Brain microvascular endothelial cell (primary cell): ENCODE data around the gene ZNF544.

Source experiments
- DNase-seq: peaks from one replicate; pipeline ENCODE4 v3.0.0-alpha.2; 2020
- H3K27ac ChIP-seq: fragments of 250-450 bp; sonication (Bioruptor Pico); 2 replicates; pipeline ENCODE4 v1.5.1; 2020; ENCODE audit warnings: mild to moderate bottlenecking, moderate library complexity
- H3K27me3 ChIP-seq: fragments of 250-450 bp; sonication (Bioruptor Pico); replicated peaks from 2 replicates; pipeline ENCODE4 v1.5.1; 2020; ENCODE audit warnings: mild to moderate bottlenecking
- H3K36me3 ChIP-seq: fragments of 250-450 bp; sonication (Bioruptor Pico); replicated peaks from 2 replicates; pipeline ENCODE4 v1.5.1; 2020; ENCODE audit warnings: mild to moderate bottlenecking
- H3K4me3 ChIP-seq: 2 replicates; pipeline ENCODE4 v1.5.1; 2011; ENCODE audit warnings: low read depth, mild to moderate bottlenecking, control low read depth, low read length, moderate library complexity
- CTCF ChIP-seq: IDR thresholded peaks from 2 replicates; pipeline ENCODE4 v1.5.1; 2011; ENCODE audit warnings: low read depth, mild to moderate bottlenecking, moderate library complexity, low read length, control low read depth, inconsistent platforms; ENCODE audit errors: missing control alignments
- in situ Hi-C: cut with HindIII; loops from 2 replicates; pipeline ENCODE4 v1.10.0; 2017; ENCODE audit warnings: low sequenced_read_pairs, low pct_ligation_motif_present

ZNF544 gene

GRCh38 chr19:58296104-58296503, 67.4 kb downstream of the ZNF544 start:
- DNase-seq = no peak
- peaks cover 67% of the 10 kb centered on the region for H3K36me3 ChIP-seq
- no peak for TF ChIP-seq CTCF
- no peak overlapping the region for H3K27ac ChIP-seq
- in situ Hi-C loops = no loop called here
- H3K27me3 ChIP-seq = no peaks in the 10 kb centered on the region
- H3K4me3 ChIP-seq = no peak overlapping the region

GRCh38 chr19:58300620-58301019, 71.9 kb downstream of the ZNF544 start:
- H3K27ac ChIP-seq = no peak overlapping the region
- no peaks in the 10 kb centered on the region for H3K27me3 ChIP-seq
- no peak for DNase-seq
- in situ Hi-C loops = no loop called here
- no peak overlapping the region for H3K4me3 ChIP-seq
- peaks cover 32% of the 10 kb centered on the region for H3K36me3 ChIP-seq
- TF ChIP-seq CTCF = no peak

- Histone ChIP-seq H3K4me3 (no peak overlapping the region), H3K27me3 (no peaks in the 10 kb centered on the region), H3K36me3 (peaks cover 35% of the 10 kb centered on the region), H3K27ac (no peak overlapping the region)
- DNase-seq = no peak
- TF ChIP-seq CTCF = no peak
- in situ Hi-C loops = no loop called here
Observed at GRCh38 chr19:58304255-58304654, 75.5 kb downstream of the ZNF544 start.

- DNase-seq = no peak
- H3K27me3 ChIP-seq = no peaks in the 10 kb centered on the region
- TF ChIP-seq CTCF = no peak
- H3K36me3 ChIP-seq = peaks cover 35% of the 10 kb centered on the region
- H3K4me3 ChIP-seq = peak overlapping the region; percentile 98
- in situ Hi-C loops = no loop called here
- peak overlapping the region; percentile 93 for H3K27ac ChIP-seq
Observed at GRCh38 chr19:58304748-58305064, 76.0 kb downstream of the ZNF544 start.

GRCh38 chr19:58305065-58305931, 76.6 kb downstream of the ZNF544 start, which contains the start of gene ERVK3-1:
Gene ERVK3-1, plus strand, starts transcription at chr19:58305377. Its CDS starts 6,792 bp downstream, at chr19:58312169.
- Histone ChIP-seq H3K27ac (peak within 1 kb of the TSS; percentile 93), H3K27me3 (no peaks in the 10 kb centered on the region), H3K4me3 (peak within 1 kb of the TSS; percentile 98), H3K36me3 (peaks cover 35% of the 10 kb centered on the region)
- DNase-seq = peak; percentile 96
- TF ChIP-seq CTCF = no peak
- in situ Hi-C loops = no loop called here
